Lower lobe of right lung (tissue), 2 donors: ENCODE data around the gene ITGB8. TPM values are rescaled to one million over a fixed set of nuclear protein-coding genes. Genes with fewer than 3 reads are reported as not detected.

ENCODE experiments used
- ATAC-seq, 2 donors: fragments of 200-7000 bp; cut with Tn5 transposase; one replicate each; pipeline ENCODE4 v1.9.1; 2020 to 2022; ENCODE audit warnings: mild to moderate bottlenecking in 2 of 2, moderate library complexity in 2 of 2
- DNase-seq: peaks from one replicate; pipeline ENCODE4 v3.0.0-alpha.2; 2020
- H3K27ac ChIP-seq: fragments of 200-600 bp; one replicate; pipeline ENCODE4 v1.8.0; 2022
- H3K27me3 ChIP-seq: fragments of 200-600 bp; one replicate; pipeline ENCODE4 v1.8.0; 2022; ENCODE audit warnings: low read depth
- H3K36me3 ChIP-seq: fragments of 200-600 bp; one replicate; pipeline ENCODE4 v1.8.0; 2022; ENCODE audit warnings: mild to moderate bottlenecking
- H3K4me1 ChIP-seq: fragments of 200-600 bp; one replicate; pipeline ENCODE4 v1.8.0; 2022
- H3K4me3 ChIP-seq: fragments of 200-600 bp; one replicate; pipeline ENCODE4 v1.8.0; 2022; ENCODE audit warnings: mild to moderate bottlenecking
- H3K9me3 ChIP-seq: fragments of 200-600 bp; one replicate; pipeline ENCODE4 v1.8.0; 2022
- intact Hi-C: fragments of 100-400 bp; cut with DNase I; formaldehyde crosslinking; loops from one replicate; pipeline ENCODE4 v1.11.0; 2022
- total RNA-seq: library from RNA; stranded (reverse); fragmentation: NEBNext Ultra II Directional; extraction: Animal tissue kit (Norgen Biotek cat#: 25700); gene quantifications from one replicate; pipeline ENCODE4 v1.2.1, GENCODE V29; 2021
- TF ChIP-seq, protein P1 (sequence below): fragments of 200-600 bp; IDR thresholded peaks from one replicate; pipeline ENCODE4 v1.8.0; 2022; ENCODE audit warnings: antibody characterized with exemption, mild to moderate bottlenecking
- donor health status: DM: no; HTN: yes; CAD: no; lungs with severe emphysema.

Gene ITGB8
- total RNA-seq, 1 donor from 2014 or later = 8.0 TPM

DNA sequence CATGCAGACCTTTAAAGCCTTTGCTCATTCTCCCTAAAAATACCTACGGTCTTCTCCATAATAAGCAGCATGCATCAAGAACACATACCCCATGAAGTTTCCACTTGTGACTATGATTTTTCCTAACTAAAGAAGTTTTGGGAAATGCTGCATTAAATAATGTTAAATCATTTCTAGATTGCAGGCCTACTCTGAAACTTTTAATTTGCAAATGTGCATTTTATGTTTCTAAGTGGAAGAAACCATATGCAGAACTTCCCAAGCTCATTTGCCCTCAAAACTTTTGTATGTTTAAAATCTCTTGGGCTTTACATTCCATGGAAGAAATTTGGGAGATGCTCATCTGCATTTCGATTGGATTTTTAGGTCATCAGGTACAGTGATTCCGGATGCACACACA lies 63.6 kb downstream of the ITGB8 start:
- Histone ChIP-seq H3K9me3 (no peaks in the 10 kb centered on the region), H3K4me1 (no peaks in the 10 kb centered on the region), H3K27ac (no peak overlapping the region), H3K36me3 (no peaks in the 10 kb centered on the region), H3K4me3 (no peak overlapping the region), H3K27me3 (no peaks in the 10 kb centered on the region)
- DNase-seq (no peak), ATAC-seq (no peak)
- intact Hi-C loops = no loop called here
- TF ChIP-seq, protein P1, sequence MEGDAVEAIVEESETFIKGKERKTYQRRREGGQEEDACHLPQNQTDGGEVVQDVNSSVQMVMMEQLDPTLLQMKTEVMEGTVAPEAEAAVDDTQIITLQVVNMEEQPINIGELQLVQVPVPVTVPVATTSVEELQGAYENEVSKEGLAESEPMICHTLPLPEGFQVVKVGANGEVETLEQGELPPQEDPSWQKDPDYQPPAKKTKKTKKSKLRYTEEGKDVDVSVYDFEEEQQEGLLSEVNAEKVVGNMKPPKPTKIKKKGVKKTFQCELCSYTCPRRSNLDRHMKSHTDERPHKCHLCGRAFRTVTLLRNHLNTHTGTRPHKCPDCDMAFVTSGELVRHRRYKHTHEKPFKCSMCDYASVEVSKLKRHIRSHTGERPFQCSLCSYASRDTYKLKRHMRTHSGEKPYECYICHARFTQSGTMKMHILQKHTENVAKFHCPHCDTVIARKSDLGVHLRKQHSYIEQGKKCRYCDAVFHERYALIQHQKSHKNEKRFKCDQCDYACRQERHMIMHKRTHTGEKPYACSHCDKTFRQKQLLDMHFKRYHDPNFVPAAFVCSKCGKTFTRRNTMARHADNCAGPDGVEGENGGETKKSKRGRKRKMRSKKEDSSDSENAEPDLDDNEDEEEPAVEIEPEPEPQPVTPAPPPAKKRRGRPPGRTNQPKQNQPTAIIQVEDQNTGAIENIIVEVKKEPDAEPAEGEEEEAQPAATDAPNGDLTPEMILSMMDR = no peak

DNA sequence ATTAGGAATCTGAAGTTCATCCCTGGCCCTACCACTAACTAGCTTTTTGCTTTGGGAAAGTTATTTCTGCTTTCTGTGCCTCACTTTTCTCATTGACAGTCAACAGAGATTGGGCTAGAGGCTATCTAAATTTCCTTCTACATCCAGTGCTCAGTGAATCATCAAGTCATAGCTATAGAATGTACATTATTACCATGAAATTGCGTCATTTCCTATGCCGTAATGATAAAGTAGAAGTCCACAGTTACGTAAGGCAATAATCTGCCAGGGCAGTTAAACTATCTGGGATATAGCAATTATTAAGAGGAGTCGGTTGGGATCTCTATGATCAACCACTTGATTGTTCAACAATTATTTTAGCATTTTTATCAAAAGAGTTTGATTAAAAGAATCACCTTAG lies 64.4 kb downstream of the ITGB8 start:
- ATAC-seq = no peak

DNA sequence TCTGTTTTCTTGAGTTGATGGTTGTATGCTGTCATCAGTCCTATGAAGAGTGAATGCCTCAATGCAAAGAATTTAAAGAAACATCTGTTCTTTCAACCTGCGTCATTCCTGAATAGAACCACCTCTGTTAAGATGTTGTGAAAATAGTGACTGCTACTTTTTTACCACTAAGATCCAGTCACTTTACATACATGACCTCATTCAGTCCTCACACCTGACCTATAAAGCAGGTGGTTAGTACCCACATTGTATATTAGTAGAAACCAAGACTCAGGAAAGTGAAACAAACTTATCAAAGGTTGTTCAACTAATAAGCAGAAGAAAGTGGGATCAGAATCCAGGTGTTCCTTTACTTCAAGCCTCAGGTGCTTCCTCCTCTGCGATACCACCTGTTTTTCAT lies 64.8 kb downstream of the ITGB8 start:
- no peak for DNase-seq
- Histone ChIP-seq H3K4me3 (no peak overlapping the region), H3K4me1 (no peaks in the 10 kb centered on the region), H3K27me3 (no peaks in the 10 kb centered on the region), H3K9me3 (no peaks in the 10 kb centered on the region), H3K27ac (no peak overlapping the region), H3K36me3 (no peaks in the 10 kb centered on the region)
- TF ChIP-seq, protein P1 = no peak
- intact Hi-C loops = no loop called here
- ATAC-seq = no peak

More for the DNA sequence above, 64.4 kb downstream of the ITGB8 start:
- TF ChIP-seq, protein P1 = no peak
- no peaks in the 10 kb centered on the region for H3K27me3 ChIP-seq
- intact Hi-C loops = no loop called here
- H3K27ac ChIP-seq = no peak overlapping the region
- DNase-seq = no peak
- H3K9me3 ChIP-seq = no peaks in the 10 kb centered on the region
- H3K4me1 ChIP-seq = no peaks in the 10 kb centered on the region
- H3K4me3 ChIP-seq = no peak overlapping the region
- H3K36me3 ChIP-seq = no peaks in the 10 kb centered on the region

DNA sequence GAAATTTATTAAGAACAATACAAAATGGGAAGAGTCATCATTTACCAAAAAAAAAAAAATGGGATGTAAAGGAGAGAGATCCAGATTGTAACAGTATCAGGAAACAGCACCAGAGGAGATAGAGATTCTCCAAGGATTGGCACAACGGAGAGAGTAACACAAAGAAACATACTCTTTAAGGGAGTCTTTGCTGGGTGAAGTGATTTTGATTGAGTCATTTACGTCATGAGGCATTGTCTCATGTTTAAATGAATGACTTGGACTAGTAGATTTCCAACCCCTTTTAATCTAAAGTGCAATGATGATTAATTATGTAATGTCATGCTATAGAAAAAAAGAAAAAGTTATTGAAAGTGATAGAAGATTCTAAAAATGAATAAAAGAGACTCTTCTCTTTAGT lies 68.8 kb downstream of the ITGB8 start:
- no peak for ATAC-seq
- H3K27me3 ChIP-seq = no peaks in the 10 kb centered on the region
- H3K9me3 ChIP-seq = no peaks in the 10 kb centered on the region
- H3K27ac ChIP-seq = no peak overlapping the region
- no peak overlapping the region for H3K4me3 ChIP-seq
- TF ChIP-seq, protein P1 = no peak
- no peaks in the 10 kb centered on the region for H3K4me1 ChIP-seq
- no peaks in the 10 kb centered on the region for H3K36me3 ChIP-seq
- no peak for DNase-seq
- intact Hi-C loops = no loop called here

DNA sequence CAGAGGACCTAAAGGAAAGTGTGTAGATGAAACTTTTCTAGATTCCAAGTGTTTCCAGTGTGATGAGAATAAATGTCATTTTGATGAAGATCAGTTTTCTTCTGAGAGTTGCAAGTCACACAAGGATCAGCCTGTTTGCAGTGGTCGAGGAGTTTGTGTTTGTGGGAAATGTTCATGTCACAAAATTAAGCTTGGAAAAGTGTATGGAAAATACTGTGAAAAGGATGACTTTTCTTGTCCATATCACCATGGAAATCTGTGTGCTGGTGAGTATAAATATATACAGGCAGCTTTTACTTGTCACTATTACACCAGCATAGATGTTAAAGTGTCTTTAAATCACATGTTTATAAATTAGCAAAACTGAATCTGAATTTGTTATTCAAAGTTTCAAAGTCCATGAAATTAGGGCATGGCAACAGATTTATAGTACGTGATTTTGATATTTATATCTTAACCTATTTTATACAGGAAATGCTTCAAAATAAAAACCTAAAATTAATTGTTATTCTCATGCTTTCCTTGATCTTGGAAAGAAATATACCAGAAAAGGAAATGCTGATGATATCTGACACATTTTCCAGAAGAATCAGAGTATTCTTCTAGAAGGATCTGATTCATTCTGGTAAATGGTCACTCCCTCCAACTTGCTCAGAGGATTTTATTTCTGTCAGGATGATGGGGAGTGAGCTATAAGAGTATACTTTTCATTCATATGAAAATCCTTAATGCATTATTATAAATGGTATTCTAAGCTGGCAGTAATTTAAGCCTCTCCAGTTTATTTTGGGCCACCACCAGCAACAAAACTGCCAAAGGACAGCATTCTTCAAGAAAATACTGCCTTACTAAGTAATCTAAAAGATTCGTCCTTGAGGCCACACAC lies 71.4 kb downstream of the ITGB8 start:
- no peak overlapping the region for H3K27ac ChIP-seq
- ATAC-seq (no peak), DNase-seq (no peak)
- no peaks in the 10 kb centered on the region for H3K36me3 ChIP-seq
- H3K4me1 ChIP-seq = peaks cover 5% of the 10 kb centered on the region
- no peaks in the 10 kb centered on the region for H3K9me3 ChIP-seq
- intact Hi-C loops = no loop called here
- H3K27me3 ChIP-seq = no peaks in the 10 kb centered on the region
- TF ChIP-seq, protein P1 = no peak
- H3K4me3 ChIP-seq = no peak overlapping the region
